Sigmoid colon (tissue), 4 donors: ENCODE data around the gene SLC51A.

Experiments
- EP300 ChIP-seq, 4 donors: sonication (generic); formaldehyde crosslinking; IDR thresholded peaks; one replicate each; pipeline ENCODE4 v1.6.1; 2017; ENCODE audit warnings: antibody characterized with exemption in 4 of 4
- POLR2A ChIP-seq, 2 donors: fragments of 450-650 bp; IDR thresholded peaks; one replicate each; pipeline ENCODE4 v1.6.1; 2016; ENCODE audit warnings: antibody characterized with exemption in 2 of 2, mild to moderate bottlenecking in 2 of 2, moderate library complexity in 2 of 2
- POLR2AphosphoS5 ChIP-seq, 4 donors: sonication (generic); formaldehyde crosslinking; IDR thresholded peaks; one replicate each; pipeline ENCODE4 v1.6.1; 2017; ENCODE audit warnings: antibody characterized with exemption in 4 of 4
- TF ChIP-seq, protein P1 (sequence below), 4 experiments: fragments of 450-650 bp in 3 of 4; fragments of 200-600 bp in 1 of 4; IDR thresholded peaks; one replicate each; pipeline ENCODE4 v1.5.1; 2016 to 2019; ENCODE audit warnings: antibody characterized with exemption in 4 of 4, mild to moderate bottlenecking in 3 of 4, moderate library complexity in 2 of 4

GRCh38 chr3:196251918-196252317 lies 35.6 kb downstream of the SLC51A start:
- no peak for TF ChIP-seq POLR2A (IDR thresholded peaks at IDR 0.05)
- TF ChIP-seq EP300 (IDR thresholded peaks at IDR 0.05): no peak
- TF ChIP-seq, protein P1, sequence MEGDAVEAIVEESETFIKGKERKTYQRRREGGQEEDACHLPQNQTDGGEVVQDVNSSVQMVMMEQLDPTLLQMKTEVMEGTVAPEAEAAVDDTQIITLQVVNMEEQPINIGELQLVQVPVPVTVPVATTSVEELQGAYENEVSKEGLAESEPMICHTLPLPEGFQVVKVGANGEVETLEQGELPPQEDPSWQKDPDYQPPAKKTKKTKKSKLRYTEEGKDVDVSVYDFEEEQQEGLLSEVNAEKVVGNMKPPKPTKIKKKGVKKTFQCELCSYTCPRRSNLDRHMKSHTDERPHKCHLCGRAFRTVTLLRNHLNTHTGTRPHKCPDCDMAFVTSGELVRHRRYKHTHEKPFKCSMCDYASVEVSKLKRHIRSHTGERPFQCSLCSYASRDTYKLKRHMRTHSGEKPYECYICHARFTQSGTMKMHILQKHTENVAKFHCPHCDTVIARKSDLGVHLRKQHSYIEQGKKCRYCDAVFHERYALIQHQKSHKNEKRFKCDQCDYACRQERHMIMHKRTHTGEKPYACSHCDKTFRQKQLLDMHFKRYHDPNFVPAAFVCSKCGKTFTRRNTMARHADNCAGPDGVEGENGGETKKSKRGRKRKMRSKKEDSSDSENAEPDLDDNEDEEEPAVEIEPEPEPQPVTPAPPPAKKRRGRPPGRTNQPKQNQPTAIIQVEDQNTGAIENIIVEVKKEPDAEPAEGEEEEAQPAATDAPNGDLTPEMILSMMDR (IDR thresholded peaks at IDR 0.05): no peak
- TF ChIP-seq POLR2AphosphoS5 (IDR thresholded peaks at IDR 0.05): no peak
